GM18502 (cell line): ENCODE data around the gene ZMYND8.

Experiments used
- ATAC-seq: cut with Tn5 transposase; IDR thresholded peaks from one replicate; pipeline ENCODE4 v1.9.1; 2021; ENCODE audit warnings: mild to moderate bottlenecking; ENCODE audit not compliant: unreplicated experiment, poor library complexity

Gene ZMYND8

DNA sequence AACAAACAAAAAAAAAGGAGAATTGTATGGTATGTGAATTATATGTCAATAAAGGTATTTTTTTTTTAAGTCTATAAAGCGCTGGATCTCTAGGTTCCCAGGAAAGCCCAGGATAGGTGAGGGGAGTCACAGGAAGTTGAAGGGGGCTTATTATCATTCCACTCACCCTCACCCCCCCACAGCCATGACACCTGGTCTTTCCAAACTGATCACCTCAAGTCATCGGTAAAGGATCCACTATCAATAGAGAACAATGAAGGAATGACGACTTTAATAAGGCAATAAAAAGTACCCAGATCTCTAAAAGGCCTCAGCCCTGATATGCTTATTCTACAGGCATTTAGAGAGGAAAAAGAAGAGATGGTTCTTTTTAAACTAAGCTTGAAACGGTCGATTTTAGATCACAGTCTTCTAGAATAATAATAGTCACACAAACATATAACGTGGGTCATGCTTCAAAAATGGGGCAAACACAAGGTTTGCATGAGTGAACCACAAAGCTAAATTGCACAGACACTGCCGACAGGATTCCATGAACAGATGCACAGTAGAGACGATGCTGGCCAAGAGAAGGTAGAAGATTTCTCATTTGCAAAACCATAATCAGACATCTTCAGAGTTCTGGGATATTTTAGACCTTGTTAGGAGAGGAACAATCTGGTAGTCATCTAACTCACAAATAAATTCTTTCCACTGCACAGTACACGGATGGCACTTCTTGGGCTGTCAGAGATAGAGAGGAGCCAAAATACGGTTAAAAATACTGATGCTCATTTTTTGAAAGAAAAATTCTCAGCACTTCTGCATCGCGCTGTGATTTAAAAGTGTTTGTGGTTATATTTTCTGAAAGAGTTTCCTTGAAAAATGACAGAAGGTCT lies 21.0 kb downstream of the ZMYND8 start:
- no peak for ATAC-seq

- ATAC-seq = no peak
Observed at GRCh38 chr20:47334022-47334551, 22.4 kb downstream of the ZMYND8 start.

DNA sequence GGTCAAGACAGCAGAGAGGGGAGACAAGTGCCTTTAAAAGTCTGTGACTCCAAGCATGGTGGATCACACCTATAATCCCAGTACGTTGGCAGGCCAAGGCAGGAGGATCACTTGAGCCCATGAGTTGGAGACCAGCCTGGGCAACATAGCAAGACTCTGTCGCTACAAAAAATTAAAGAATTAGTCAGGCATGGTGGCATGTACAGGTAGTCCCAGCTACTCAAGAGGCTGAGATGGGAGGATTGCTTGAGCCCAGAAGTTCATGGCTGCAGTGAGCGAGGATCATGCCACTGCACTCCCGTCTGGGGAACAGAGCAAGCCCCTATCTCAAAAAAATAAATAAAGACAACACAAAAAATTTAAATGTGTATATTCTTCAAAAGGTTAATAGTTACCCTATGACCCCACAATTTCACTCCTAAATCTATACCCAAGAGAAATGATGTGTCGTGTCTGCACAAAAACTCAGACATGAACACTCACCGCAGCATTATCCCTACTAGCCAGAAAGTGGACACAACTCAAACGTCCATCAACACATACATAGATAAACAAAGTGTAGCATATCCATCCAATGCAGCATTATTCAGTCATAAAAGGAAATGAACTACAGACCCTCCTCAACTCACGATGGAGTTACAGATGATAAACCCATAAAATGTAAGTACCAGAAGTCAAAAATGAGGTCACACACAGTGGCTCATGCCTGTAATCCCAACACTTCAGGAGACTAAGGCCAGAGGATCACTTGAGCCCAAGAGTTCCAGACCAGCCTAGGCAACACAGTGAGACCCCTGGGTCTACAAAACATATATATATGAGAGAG lies 23.9 kb downstream of the ZMYND8 start:
- ATAC-seq = no peak

- ATAC-seq = no peak
Observed at GRCh38 chr20:47330933-47331708, 25.4 kb downstream of the ZMYND8 start.

- ATAC-seq = no peak
Observed at GRCh38 chr20:47330071-47330470, 26.4 kb downstream of the ZMYND8 start.

GRCh38 chr20:47328129-47328528 lies 28.4 kb downstream of the ZMYND8 start:
- ATAC-seq = no peak

GRCh38 chr20:47327711-47328110 lies 28.8 kb downstream of the ZMYND8 start:
- ATAC-seq = no peak

DNA sequence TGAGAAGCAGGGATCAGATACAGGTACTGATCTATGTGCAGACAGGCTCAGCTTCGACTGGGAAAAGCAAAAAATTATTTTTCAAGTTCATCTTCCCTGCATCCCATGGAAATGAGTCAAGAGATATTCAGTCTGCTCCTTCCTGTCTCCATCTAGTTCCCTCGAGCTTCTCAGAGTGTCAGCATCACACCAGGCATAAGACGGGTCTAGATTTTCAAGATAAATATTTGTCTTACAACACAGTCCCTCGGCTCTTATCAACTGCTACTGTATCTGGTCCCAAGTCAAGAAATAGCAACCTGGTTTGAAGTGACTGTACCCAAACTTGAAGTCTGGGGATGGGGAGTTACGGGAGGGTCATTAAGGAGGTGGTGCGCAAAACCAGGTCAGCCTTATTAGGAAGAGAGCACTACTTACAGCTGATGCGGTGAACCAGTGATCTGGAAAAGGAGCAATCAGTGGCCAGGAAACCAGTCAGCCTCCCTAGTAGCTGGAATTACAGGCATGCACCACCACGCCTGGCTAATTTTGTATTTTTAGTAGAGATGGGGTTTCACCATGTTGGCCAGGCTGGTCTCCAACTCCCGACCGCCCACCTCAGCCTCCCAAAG lies 29.7 kb downstream of the ZMYND8 start:
- no peak for ATAC-seq

- no peak for ATAC-seq
Observed at GRCh38 chr20:47325242-47325641, 31.3 kb downstream of the ZMYND8 start.

- ATAC-seq = no peak
Observed at GRCh38 chr20:47320990-47321805, 35.3 kb downstream of the ZMYND8 start.

GRCh38 chr20:47319517-47320252 lies 36.8 kb downstream of the ZMYND8 start:
- no peak for ATAC-seq

- no peak for ATAC-seq
Observed at GRCh38 chr20:47318586-47319516, 37.6 kb downstream of the ZMYND8 start.

DNA sequence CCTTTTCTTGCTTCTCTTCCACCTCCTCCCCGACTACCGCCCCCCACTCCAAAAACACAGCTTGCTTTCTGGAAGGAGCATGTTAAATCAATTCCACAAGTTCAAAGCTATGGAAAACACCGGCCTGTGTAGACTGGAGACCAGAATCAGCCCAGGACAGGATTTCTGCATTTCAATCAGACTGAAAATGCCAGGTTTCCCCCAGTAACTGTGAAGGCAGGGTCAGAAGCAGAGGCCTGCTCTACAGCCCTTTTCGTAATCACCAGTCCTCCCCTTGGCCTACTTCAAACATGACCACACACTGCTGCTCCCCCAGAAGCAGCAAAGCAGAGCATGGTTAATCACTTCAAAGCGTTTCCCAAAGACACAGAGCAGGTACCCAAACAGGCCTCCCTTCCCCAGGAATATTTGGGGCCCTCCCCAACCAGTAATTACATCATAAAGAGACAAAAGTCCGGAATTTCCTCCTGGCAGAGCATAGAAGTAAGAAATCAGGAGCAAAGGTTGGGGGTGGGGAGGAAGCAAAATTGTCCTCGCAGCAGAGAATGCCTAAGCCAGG lies 38.4 kb downstream of the ZMYND8 start:
- no peak for ATAC-seq

DNA sequence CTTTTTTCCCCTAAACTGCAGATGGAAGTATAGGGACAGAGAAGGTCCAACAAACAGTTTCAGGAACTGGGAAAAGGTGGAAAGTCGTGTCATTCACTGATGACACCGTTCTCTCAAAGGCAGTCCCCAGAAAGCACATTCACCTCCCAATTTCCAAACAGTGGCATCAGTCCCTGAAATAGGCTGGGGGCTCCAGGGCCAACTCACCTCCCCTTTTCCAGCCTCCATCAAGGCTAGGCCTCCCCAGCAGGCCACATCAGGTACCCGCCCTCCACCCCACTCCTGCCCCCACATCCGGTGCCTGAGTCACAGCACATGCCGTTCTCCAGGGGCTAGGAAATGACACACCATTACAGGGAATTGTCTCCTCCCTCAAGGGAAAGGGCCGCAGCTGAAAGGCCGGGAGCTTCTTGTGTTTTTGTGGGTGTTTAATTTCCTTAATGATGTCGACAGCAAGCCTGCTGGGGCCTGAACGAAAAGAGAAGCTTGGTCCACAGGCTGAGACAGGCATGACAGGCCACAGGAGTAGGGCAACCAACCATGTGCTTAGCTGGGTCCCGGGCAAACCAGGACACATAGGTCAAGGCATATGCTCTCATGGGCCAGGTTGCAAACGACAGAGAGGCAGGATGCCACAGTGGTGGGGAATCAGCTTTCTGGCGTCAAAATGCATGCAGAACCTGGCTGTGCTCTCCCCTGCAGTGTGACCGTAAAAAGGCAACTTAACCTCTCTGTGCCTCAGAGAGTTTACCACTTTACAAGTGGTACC lies 39.2 kb downstream of the ZMYND8 start:
- no peak for ATAC-seq

- no peak for ATAC-seq
Observed at GRCh38 chr20:47316776-47317126, 39.7 kb downstream of the ZMYND8 start.

DNA sequence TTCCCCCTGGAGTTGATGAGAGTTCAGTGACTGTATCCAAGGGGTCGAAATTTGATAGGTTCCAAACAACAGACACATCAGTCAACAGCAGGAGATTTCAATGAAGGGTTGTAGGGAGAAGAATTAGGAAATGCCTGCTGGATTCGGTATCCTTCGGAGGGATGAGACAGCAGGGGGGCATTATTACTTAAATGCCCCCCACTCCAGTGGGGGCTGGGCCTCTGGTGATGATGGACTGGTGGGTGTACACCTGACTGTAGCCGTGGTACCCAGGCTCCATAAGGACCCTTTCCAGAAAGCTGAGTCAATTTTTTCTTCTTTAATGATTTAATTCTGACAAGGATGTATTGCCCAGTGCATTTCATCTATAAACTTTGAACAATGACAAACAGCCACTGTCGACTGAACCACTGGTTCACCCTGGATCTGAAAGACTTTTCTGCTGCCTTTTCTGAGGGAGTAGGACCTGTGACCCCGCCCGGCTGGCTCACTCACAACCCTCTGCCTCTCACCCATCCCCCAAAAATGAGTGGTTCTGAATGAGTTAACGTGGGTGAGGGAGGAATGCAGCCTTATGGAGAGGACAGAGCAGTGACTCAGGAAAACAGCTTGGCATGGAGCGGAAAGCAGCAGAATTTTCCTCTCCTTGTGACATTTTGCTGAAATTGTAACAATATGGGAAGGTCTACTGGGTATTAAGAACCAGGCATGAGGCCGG lies 41.0 kb downstream of the ZMYND8 start:
- no peak for ATAC-seq
